H1 (cell line): Measurements from ENCODE around the gene SUSD5. TPM values are rescaled to one million over a fixed set of nuclear protein-coding genes. Genes with fewer than 3 reads are reported as not detected.
"Not testable (repeated sequence)": the region's sequence is repeated elsewhere in the genome, so short reads cannot be mapped to it uniquely, and the experiment has no call there.

ENCODE experiments used
- CTCF ChIA-PET: fragments of 300-600 bp; sonication (Branson Sonifier 250); formaldehyde crosslinking; loops from one replicate; lab custom pipeline; 2021; ENCODE audit not compliant: partially characterized antibody; lab: Charles Lee
- POLR2A ChIA-PET: fragments of 300-600 bp; sonication (Branson Sonifier 250); formaldehyde crosslinking; loops from one replicate; lab custom pipeline; 2021; ENCODE audit warnings: inconsistent platforms; ENCODE audit not compliant: partially characterized antibody; lab: Charles Lee
- DNase-seq, 2 experiments: peaks; one replicate each; pipeline versions ENCODE4 v3.0.0 to v3.0.0-alpha.2; 2010 to 2022; ENCODE audit warnings: low spot score in 2 of 2, low read depth in 1 of 2, mixed read lengths in 1 of 2
- FAIRE-seq: peaks from 2 replicates; lab custom pipeline; 2011; peaks lifted over from hg19 to GRCh38; lab: Jason Lieb, UNC
- H2AFZ ChIP-seq: 2 replicates; pipeline ENCODE4 v1.8.1; 2012; ENCODE audit warnings: low read length, inconsistent platforms
- H2AK5ac ChIP-seq: 2 replicates; pipeline ENCODE4 v1.6.1; 2013; ENCODE audit warnings: low read depth, low read length
- H2BK120ac ChIP-seq: replicated peaks from 2 replicates; pipeline ENCODE3; 2013; ENCODE audit warnings: low read depth, low read length, inconsistent platforms
- H2BK12ac ChIP-seq: 2 replicates; pipeline ENCODE4 v1.6.1; 2013; ENCODE audit warnings: low read depth, low read length
- H2BK15ac ChIP-seq: 2 replicates; pipeline ENCODE4 v1.6.1; 2013; ENCODE audit warnings: low read length
- H2BK20ac ChIP-seq: 2 replicates; pipeline ENCODE4 v1.6.1; 2013; ENCODE audit warnings: low read length
- H2BK5ac ChIP-seq: 2 replicates; pipeline ENCODE4 v1.6.1; 2013; ENCODE audit warnings: low read depth, low read length
- H3K14ac ChIP-seq: 2 replicates; pipeline ENCODE4 v1.6.1; 2013; ENCODE audit warnings: inconsistent platforms; ENCODE audit not compliant: insufficient read length
- H3K18ac ChIP-seq: 2 replicates; pipeline ENCODE4 v1.6.1; 2013; ENCODE audit warnings: low read length; ENCODE audit errors: extremely low read depth
- H3K23ac ChIP-seq: 2 replicates; pipeline ENCODE4 v1.6.1; 2013; ENCODE audit warnings: inconsistent platforms; ENCODE audit not compliant: insufficient read length
- H3K23me2 ChIP-seq: 2 replicates; pipeline ENCODE4 v1.6.1; 2013; ENCODE audit warnings: low read depth, low read length
- H3K27ac ChIP-seq: 2 replicates; pipeline ENCODE4 v1.6.1; 2011; ENCODE audit warnings: low read depth, low read length, inconsistent platforms
- H3K27me3 ChIP-seq, 4 experiments: replicated peaks in 1 of 4; 1 replicate in 1 of 4; 2 replicates in 3 of 4; pipeline versions ENCODE4 v1.6.1 to v1.8.1; 2011 to 2013; ENCODE audit warnings: low read length in 3 of 4, mild to moderate bottlenecking in 3 of 4, inconsistent platforms in 2 of 4, mixed read lengths in 2 of 4, moderate library complexity in 1 of 4; ENCODE audit not compliant: control insufficient read depth in 3 of 4, insufficient read depth in 3 of 4; ENCODE audit errors: extremely low read depth in 1 of 4
- H3K36me3 ChIP-seq, 4 experiments: 2 replicates each; pipeline versions ENCODE4 v1.6.1 to v1.8.1; 2011 to 2013; ENCODE audit warnings: mild to moderate bottlenecking in 4 of 4, low read length in 3 of 4, moderate library complexity in 2 of 4, control low read depth in 1 of 4, inconsistent platforms in 1 of 4; ENCODE audit not compliant: insufficient read depth in 4 of 4, control insufficient read depth in 2 of 4
- H3K4ac ChIP-seq: replicated peaks from 2 replicates; pipeline ENCODE3; 2013; ENCODE audit warnings: low read length, low read depth, mixed read lengths, inconsistent platforms; ENCODE audit not compliant: insufficient read length
- H3K4me1 ChIP-seq, 4 experiments: replicated peaks in 1 of 4; 1 replicate in 1 of 4; 2 replicates in 3 of 4; pipeline versions ENCODE4 v1.6.1 to v1.8.1; 2011 to 2013; ENCODE audit warnings: low read length in 3 of 4, inconsistent platforms in 2 of 4, mixed read lengths in 1 of 4; ENCODE audit not compliant: insufficient read depth in 4 of 4, control insufficient read depth in 3 of 4
- H3K4me2 ChIP-seq, 2 experiments: 2 replicates each; pipeline versions ENCODE4 v1.6.1 to v1.8.1; 2011 to 2013; ENCODE audit warnings: low read depth in 2 of 2, low read length in 2 of 2, control low read depth in 1 of 2, inconsistent platforms in 1 of 2, mild to moderate bottlenecking in 1 of 2; ENCODE audit not compliant: insufficient read depth in 1 of 2
- H3K4me3 ChIP-seq, 4 experiments: fragments of 200-600, 300-600 bp in 1 of 4; sonication (generic), shearing (Covaris generic), sonication (Bioruptor Twin) in 1 of 4; 2 replicates each; pipeline versions ENCODE4 v1.5.1 to v1.8.1; 2011 to 2016; ENCODE audit warnings: low read length in 4 of 4, low read depth in 3 of 4, control low read depth in 2 of 4, inconsistent platforms in 2 of 4, mild to moderate bottlenecking in 2 of 4, mixed read lengths in 1 of 4, moderate library complexity in 1 of 4; ENCODE audit not compliant: insufficient read depth in 2 of 4; ENCODE audit errors: extremely low read depth in 1 of 4
- H3K56ac ChIP-seq: replicated peaks from 2 replicates; pipeline ENCODE3; 2013; ENCODE audit warnings: low read depth, mild to moderate bottlenecking, mixed read lengths, low read length, inconsistent platforms; ENCODE audit not compliant: insufficient read length
- H3K79me1 ChIP-seq: 2 replicates; pipeline ENCODE4 v1.6.1; 2013; ENCODE audit warnings: low read depth, low read length, control low read depth
- H3K79me2 ChIP-seq, 2 experiments: 2 replicates each; pipeline versions ENCODE4 v1.6.1 to v1.8.1; 2012 to 2013; ENCODE audit warnings: low read length in 2 of 2, mild to moderate bottlenecking in 2 of 2, inconsistent platforms in 1 of 2; ENCODE audit not compliant: insufficient read depth in 2 of 2, control insufficient read depth in 1 of 2
- H3K9ac ChIP-seq, 4 experiments: replicated peaks in 1 of 4; 1 replicate in 1 of 4; 2 replicates in 3 of 4; pipeline versions ENCODE4 v1.6.1 to v1.8.1; 2011 to 2013; ENCODE audit warnings: low read depth in 3 of 4, low read length in 3 of 4, control low read depth in 2 of 4, mild to moderate bottlenecking in 2 of 4, moderate library complexity in 2 of 4, inconsistent platforms in 1 of 4; ENCODE audit errors: extremely low read depth in 1 of 4
- H3K9me3 ChIP-seq, 2 experiments: 2 replicates each; pipeline versions ENCODE4 v1.6.1 to v1.8.1; 2012 to 2013; ENCODE audit warnings: mild to moderate bottlenecking in 2 of 2, moderate library complexity in 2 of 2, control low read depth in 1 of 2, inconsistent platforms in 1 of 2, low read depth in 1 of 2, low read length in 1 of 2, mixed read lengths in 1 of 2; ENCODE audit not compliant: insufficient read depth in 2 of 2
- H4K20me1 ChIP-seq, 2 experiments: replicated peaks in 1 of 2; 2 replicates each; pipeline versions ENCODE3 to v1.8.1; 2011 to 2013; ENCODE audit warnings: inconsistent platforms in 2 of 2, low read length in 2 of 2, mild to moderate bottlenecking in 1 of 2; ENCODE audit not compliant: insufficient read depth in 2 of 2, control insufficient read depth in 1 of 2
- H4K5ac ChIP-seq: 2 replicates; pipeline ENCODE4 v1.6.1; 2013; ENCODE audit warnings: low read length, low read depth, mixed read lengths, inconsistent platforms; ENCODE audit not compliant: insufficient read length
- H4K8ac ChIP-seq: 2 replicates; pipeline ENCODE4 v1.8.0; 2013; ENCODE audit warnings: mild to moderate bottlenecking, moderate library complexity, low read length, inconsistent platforms; ENCODE audit not compliant: insufficient read depth; ENCODE audit errors: extremely low read depth
- H4K91ac ChIP-seq: replicated peaks from 2 replicates; pipeline ENCODE3; 2013; ENCODE audit warnings: low read length, mixed read lengths, inconsistent platforms; ENCODE audit not compliant: insufficient read length
- HDAC6 ChIP-seq: IDR thresholded peaks from one replicate; pipeline ENCODE4 v1.7.1; 2012; ENCODE audit warnings: low read depth, mild to moderate bottlenecking, inconsistent platforms, low read length, moderate library complexity
- RBBP5 ChIP-seq: IDR thresholded peaks from 2 replicates; pipeline ENCODE4 v1.7.1; 2012; ENCODE audit warnings: low read depth, mild to moderate bottlenecking, inconsistent platforms, low read length, moderate library complexity, borderline replicate concordance
- SIN3A ChIP-seq, 2 experiments: IDR thresholded peaks in 1 of 2; conservative IDR thresholded peaks in 1 of 2; 2 replicates each; pipeline ENCODE4 v1.6.1; 2011 to 2012; ENCODE audit warnings: low read length in 2 of 2, improper control_type of control experiment in 1 of 2, low read depth in 1 of 2, mild to moderate bottlenecking in 1 of 2
- WGBS, 2 experiments: shearing (Covaris generic) in 1 of 2; methylation state at CpG; one replicate each; pipeline versions ENCODE4 v1.1.6 to v1.1.7; 2013 to 2015; ENCODE audit warnings: low lambda C conversion rate in 2 of 2, mixed read lengths in 2 of 2, inconsistent platforms in 1 of 2, low coverage in 1 of 2, missing lambda C conversion rate in 1 of 2; ENCODE audit not compliant: insufficient replicate concordance in 2 of 2, insufficient coverage in 1 of 2, insufficient read length in 1 of 2; ENCODE audit errors: extremely low coverage in 1 of 2, missing lambda C conversion rate in 1 of 2; 5-methylcytosine and 5-hydroxymethylcytosine counted together
- polyA plus RNA-seq, 7 experiments: library from polyadenylated mRNA; depleted of rRNA in 3 of 7; stranded (reverse) in 5 of 7; unstranded in 2 of 7; fragments of >200 nt in 5 of 7; fragments of 200-250 nt in 2 of 7; gene quantifications; 1 replicate in 5 of 7; 2 replicates in 1 of 7; 4 replicates in 1 of 7; pipeline versions ENCODE4 v1.2.1 to v1.2.3, GENCODE V29; 2011 to 2013; ENCODE audit warnings: missing spikeins in 2 of 7, mixed read lengths in 2 of 7
- total RNA-seq: library from RNA; stranded (reverse); fragmentation: NEBNext Ultra II Directional; extraction: Animal tissue kit (Norgen Biotek cat#: 25700); gene quantifications from 2 replicates; pipeline ENCODE4 v1.2.1, GENCODE V29; 2021

Gene SUSD5
- total and polyA plus RNA-seq, 2 of the 8 experiments (the other 6 are each of a cell fraction or from before 2014, with no cell fraction given), result 0.92 to 3.3 TPM

- TF ChIP-seq SIN3A (conservative IDR thresholded peaks at IDR 0.05 in 1 of 2, IDR thresholded peaks at IDR 0.05 in 1 of 2; ENCODE audit: low read depth in 1 of 2, low read length in 2 of 2) (no peak), HDAC6 (no peak), RBBP5 (no peak)
These were observed 53.2 kb downstream of the SUSD5 start (continued) for GRCh38 chr3:33165372-33165771.

- H3K36me3 ChIP-seq, H3K79me2 ChIP-seq, H3K27me3 ChIP-seq, H3K4me3 ChIP-seq, H2BK20ac ChIP-seq, H2BK15ac ChIP-seq, H3K23me2 ChIP-seq, DNase-seq, FAIRE-seq, H3K4ac ChIP-seq, H3K18ac ChIP-seq, H2AK5ac ChIP-seq, H3K4me1 ChIP-seq, H2BK5ac ChIP-seq, H3K79me1 ChIP-seq, H2BK12ac ChIP-seq, H4K20me1 ChIP-seq, H3K56ac ChIP-seq, H3K9me3 ChIP-seq, H3K4me2 ChIP-seq, H2BK120ac ChIP-seq, H3K23ac ChIP-seq, H4K91ac ChIP-seq, H4K5ac ChIP-seq, H4K8ac ChIP-seq, H3K14ac ChIP-seq, H2AFZ ChIP-seq, POLR2A ChIA-PET, H3K9ac ChIP-seq, H3K27ac ChIP-seq: not testable (repeated sequence)
- CTCF ChIA-PET, result interaction anchor here (0.9 kb wide), 1 partner anchor 18 kb away, joined by 3 read pairs; no protein-coding TSS in a partner anchor
- WGBS, 2 experiments, result 93% methylated on average over 5 of the region's 5 CpGs; no CpG with 5 or more reads in 1 of the 2 experiments
These were observed 56.0 kb downstream of the SUSD5 start for GRCh38 chr3:33162621-33163020.
